DMS 273 (cell line): ENCODE data around the gene PKMYT1.

Source experiments
- DNase-seq: peaks from one replicate; lab custom pipeline; 2025; ENCODE audit not compliant: unreplicated experiment; lab: John Stamatoyannopoulos, UW

Gene PKMYT1

GRCh38 chr16:3000540-3000939, 20.3 kb upstream of the PKMYT1 start:
- no peak for DNase-seq

DNA sequence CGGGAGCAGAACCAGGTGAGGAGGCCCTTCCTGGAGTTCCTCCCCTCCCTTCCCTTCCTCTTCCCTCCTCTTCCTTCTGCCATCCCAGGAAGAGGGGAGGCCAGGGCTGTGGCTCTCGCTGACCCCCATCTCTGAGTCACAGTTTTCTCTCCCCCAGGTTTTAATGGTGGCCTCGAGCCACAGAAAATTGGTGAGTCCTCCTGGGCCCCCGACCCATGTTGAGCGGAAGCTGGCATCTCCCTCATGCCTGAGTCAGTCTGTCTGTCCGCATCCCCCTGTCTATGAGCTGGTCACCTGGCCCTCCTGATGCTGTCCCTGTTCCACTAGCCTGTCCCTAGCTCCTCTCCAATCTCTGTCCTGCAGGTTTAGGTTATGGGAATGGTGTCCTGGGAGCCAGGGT, 19.7 kb upstream of the PKMYT1 start:
- DNase-seq = no peak

DNA sequence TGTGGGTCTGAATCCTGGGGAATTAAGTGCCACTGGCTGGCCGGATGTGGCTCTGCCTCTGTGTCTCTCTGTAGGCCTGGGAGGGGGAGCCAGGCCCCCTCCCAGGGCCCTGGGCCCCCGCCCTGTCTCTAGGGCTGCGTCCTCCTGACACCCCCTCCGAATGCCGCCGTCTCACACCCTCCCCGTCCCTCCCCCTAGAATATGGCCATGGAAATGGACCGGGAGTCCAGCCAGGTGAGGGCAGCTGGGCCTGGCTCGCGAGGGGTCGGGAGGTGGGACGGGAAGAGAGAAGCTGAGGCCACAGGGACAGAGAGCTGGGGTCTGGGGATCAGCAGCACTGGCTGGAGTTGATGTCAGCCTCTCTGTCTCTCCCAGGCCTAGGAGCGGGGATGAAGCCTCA, 16.1 kb upstream of the PKMYT1 start:
- no peak for DNase-seq

DNA sequence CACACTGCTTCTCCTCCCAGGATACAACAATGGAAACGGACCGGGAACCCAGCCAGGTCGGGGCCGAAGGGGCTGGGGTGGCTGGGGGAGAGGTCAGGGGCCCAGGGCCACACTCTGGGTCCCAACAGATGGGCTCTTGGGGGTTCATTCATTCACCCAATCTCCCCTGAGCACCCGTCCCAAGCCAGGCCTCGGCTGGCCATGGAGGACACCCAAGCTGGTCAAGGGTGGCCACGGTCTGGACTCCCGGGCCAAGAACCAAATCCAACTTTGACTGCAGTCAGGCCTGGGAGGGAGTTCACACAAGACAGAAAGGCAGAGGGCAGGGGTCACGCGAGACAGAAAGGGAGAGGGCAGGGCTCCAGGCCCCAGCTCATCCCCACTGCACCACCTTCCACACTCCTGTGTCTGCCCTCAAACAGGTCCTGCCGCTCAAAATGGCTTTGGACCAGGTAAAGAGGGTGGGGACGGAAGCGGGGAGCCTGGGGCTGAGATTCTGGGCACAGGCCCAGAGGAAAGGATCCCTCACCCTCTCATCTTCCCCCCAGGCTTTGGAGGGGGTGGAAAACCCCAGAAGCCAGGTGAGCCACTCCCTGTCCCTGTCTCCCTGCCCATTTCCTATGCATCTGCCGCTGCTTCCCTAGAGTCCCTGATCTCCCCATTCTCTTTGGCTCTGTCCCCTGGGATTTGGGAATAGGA, 12.3 kb upstream of the PKMYT1 start:
- no peak for DNase-seq

DNA sequence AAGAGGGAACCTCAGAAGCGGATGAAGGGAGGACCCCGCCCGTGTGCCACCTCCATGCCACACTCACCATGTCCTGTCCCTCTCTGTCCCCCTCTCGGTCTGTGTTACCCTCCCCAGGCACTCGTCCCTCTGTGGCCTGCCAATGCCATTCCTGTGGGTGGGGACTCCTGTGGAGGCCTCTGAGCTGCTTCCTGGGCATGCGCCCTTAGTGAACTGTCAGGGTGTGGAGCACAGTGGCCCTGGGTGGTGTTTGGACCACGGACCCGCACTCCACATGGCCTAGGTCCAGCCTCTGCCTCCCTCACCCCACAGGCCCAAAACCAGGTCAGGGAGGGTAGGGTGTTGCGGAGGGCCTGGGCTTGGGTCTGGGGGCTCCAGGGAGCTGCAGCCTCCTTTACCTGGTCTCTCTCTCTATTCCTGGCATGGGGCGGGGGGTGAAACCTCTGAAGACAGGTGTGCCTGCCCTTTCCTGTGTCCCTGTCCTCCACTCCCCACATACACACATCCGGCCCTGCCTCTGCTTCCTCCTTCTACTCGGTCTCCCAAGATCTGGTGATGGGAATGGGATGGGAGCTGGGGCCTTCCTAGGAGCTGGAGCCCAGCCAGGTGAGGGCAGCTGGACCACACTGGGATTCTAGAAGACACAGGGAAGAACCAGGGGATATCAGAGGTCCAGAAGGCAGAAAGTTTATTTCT, 11.5 kb upstream of the PKMYT1 start:
- no peak for DNase-seq

DNA sequence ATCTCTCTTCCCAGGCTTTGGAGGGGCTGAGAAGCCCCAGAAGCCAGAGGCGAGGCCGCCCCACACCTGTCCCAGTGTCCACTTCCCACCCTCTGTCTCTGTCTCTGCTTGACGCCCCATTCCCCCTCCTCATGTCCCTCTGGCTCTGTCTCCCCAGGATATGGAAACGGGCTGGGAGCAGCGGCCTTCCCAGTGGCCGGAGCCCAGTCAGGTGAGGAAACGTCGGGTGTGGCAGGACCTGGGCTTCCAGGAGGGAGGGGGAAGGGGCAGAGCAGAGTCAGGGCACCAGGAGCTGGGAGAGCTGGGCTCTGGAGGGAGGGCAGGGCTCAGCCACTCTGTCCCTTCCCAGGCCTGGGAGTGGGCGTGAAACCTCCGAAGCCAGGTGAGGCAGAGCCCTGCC, 10.6 kb upstream of the PKMYT1 start:
- DNase-seq = no peak

- DNase-seq = no peak
These were observed 8.4 kb upstream of the PKMYT1 start for GRCh38 chr16:2988590-2989099.

- DNase-seq = peak; percentile 88
These were observed 7.6 kb upstream of the PKMYT1 start for GRCh38 chr16:2987833-2988232.

- no peak for DNase-seq
These were observed 7.0 kb upstream of the PKMYT1 start for GRCh38 chr16:2987286-2987685.

DNA sequence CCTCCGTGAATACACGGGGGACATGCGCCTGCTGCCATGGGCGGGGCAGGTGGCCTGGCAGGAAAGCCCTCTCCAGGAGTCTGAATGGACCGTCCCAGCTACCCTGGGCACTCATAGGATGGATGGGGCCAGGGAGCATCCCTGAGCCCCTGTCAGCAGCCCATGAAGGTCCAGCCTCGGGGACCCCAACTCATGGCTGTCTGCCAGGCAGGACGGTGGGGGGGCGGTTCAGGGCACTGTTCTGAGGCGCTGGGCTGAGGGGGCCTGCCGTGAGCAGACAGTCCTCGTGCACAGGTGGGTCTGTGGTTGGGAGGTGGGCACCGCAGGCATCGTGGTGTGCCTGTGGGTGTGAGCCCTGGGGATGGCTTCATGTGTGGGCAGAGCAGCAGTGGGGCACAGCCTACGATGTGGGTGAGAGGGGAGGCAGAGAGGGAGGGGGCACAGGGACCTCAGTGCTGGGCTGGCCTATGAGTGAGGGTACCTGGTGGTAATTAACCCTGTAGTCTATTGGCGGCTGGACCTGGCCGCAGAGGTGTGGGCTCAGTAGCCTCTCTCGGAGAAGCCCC, 6.5 kb upstream of the PKMYT1 start:
- no peak for DNase-seq

DNA sequence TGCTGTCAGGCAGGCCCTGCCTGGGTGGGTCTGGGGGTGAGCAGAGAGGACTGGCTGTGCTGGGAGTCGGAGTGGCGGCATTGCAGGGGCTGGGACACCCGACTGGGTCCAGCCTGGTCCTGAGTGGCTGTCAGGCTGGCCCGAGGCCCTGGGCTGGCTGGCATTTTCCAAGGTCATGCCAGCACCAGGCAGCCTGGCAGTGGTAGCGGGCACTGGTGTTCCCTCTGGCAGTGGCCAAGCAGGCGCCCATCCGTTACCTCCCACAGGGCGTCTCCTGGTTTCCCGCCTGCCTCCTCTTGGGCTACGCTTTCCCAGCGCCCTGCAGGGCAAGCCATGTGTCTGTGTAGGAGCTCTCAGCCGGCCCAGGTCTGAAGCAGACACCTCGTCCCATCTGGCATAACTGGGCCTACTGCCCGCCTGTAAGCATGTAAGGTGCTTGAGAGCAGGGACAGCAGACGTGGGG, 5.7 kb upstream of the PKMYT1 start:
- DNase-seq = peak; percentile 98

DNA sequence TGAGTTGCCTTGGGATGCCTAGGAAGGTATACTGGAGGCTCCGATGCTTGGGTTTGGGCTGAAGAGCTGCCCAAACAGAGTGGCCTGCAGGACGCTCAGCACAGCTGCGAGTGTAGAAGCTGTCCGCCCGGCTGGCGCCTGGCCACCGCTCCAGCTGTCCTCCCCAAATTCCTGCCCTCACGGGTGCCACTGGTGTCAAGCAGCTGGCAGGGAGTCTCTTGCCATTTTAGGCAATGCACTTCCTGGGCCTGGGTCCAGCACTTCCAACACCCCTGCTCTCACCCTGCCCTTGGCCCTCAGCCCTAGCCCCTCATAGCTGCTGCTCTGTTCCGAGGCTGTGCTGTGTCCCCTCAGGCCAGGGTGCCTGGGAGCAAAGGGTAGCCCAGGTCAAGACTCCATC, 5.2 kb upstream of the PKMYT1 start:
- peak; percentile 84 for DNase-seq

DNA sequence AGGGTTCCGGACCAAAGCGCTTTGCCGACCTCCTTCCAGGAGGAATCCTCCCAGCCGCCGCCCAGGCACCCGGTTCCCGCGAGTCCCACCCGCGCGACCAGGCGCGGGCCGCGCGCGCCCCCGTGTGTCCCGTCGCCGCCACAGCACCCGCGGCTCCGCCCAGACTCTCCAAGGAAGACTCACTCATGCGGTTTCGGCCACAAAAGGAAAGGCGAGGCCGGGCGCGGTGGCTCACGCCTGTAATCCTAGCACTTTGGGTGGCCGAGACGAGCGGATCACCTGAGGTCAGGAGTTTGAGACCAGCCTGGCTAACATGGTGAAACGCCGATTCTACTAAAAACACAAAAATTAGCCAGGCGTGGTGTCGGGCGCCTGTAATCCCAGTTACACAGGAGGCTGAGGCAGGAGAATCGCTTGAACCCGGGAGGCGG, 3.5 kb upstream of the PKMYT1 start:
- DNase-seq = peak; percentile 93

DNA sequence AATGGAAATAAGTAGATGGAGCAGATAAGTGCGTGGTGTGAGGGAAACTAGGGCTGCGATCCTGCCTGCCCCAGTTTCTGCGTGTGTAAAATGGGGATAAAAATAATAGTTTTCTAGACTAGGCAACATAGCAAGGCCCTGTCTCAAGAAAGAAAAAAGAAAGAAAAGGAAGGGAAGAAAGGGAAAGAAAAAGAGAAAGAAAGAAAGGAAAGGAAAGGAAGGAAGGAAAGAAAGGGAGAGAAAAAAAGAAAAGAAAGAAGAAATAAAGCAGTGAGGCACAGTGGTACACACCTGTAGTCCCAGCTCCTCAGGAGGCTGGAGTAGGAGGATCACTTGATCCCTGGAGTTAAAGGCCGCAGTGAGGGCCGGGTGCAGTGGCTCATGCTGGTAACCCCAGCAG, 2.2 kb upstream of the PKMYT1 start:
- DNase-seq = no peak

DNA sequence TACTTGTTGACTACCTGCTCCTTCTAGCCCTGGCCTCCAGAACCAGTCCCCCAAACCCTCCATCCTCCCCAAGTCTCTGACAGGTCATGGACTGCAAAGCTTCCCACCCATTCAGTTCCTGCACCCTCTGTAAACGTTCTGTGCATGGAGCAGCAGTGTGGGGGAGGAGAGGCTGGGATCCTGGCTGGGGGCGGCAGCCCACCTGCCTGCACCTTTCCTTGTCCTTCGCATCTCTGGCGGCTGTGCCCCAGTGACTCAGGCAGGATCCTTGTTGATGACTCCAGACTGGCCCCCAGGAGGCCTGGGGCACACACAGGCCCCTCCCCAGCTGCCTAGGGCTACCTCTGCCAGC, 1.6 kb upstream of the PKMYT1 start:
- no peak for DNase-seq

DNA sequence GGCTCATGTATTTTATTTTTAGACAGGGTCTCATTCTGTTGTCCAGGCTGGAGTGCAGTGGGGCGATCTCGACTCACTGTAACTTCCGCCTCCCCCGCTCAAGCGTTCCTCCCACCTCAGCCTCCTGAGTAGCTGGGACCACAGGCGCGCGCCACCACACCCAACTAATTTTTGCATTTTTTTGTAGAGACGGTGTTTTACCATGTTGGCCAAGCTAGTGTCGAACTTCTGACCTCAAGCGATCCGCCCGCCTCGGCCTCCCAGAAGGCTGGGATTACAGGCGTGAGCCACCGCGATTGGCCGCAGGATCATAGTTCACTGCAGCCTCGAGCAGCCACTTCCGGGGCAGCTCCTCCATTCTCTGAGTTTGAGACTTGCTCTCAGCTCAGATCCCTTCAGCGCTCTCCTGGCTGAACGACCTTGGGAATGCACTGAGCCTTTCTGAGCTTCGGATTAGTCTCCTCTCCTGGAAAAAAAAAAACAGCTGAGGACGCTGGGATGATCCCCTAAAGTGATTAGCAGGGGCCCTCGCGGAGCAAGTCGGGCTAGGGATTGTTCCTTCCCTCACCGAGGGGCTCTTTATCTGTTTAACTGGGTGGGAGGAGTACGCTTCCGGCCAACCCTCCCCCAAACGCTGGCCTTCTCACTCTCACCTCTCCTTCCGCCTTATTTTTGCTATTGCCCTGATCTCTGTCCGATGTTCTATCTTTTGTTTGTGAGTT, 1.1 kb upstream of the PKMYT1 start:
- no peak for DNase-seq

- peak; percentile 64 for DNase-seq
These were observed 498 bp downstream of the PKMYT1 start for GRCh38 chr16:2979669-2980226.

DNA sequence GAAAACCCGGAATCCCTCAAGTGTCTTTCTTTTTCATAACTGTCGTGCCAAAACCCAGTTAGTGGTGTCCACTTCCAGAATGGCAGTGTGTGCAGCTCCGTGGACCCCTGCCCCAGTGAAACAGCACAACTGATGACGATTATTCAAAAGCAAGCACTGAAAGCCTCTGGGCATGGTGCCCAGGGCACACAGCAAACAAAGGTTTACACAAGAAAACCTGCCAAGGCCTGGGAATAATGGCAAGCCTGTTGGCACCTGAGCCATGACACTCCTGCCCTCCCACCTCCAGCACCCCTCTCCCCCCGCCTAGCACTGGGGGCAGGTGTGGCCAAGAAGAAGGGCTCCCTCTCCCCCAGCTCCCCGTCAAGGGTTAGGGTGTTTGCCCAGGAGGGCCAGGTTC, 2.8 kb downstream of the PKMYT1 start:
- DNase-seq = peak; percentile 53

DNA sequence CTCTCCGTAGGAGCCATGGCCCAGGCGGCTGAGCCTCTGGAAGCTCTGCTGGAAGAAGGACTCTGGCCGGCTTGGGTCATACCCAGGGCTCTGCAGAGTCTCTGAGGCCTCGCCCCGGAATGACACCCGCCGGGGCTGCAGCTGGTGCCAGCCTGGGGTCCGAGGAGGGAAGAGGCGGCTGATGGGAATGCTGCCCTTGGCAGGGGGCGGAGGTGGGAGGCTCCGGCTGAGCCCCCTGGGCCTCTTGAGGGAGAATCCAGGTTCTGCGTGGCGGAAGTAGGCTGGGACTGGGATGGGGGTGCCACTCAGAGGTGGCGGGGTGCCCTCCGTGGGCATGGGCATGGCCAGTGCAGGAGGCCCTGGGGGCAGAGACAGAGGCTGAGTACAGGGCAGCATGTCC, 3.6 kb downstream of the PKMYT1 start:
- no peak for DNase-seq

DNA sequence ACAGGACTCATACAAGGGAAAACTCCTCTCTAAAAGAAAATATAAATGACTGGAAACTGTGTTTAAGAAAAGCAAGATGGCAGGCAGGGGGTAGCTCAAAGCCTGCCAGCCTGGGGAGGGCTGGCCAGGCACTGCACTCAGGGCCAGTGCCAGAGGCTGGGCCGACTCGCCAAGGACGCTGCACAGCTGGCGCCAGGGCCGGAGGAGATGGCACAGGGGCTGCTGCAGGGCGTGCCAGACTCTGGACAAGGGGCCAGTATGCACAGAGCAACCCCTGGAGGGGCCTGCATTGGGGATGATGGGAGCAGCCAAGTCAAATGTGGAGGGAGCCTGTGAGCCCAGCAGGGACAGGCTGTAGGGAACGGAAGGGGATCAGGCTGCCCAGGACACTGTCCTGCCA, 4.0 kb downstream of the PKMYT1 start:
- no peak for DNase-seq

DNA sequence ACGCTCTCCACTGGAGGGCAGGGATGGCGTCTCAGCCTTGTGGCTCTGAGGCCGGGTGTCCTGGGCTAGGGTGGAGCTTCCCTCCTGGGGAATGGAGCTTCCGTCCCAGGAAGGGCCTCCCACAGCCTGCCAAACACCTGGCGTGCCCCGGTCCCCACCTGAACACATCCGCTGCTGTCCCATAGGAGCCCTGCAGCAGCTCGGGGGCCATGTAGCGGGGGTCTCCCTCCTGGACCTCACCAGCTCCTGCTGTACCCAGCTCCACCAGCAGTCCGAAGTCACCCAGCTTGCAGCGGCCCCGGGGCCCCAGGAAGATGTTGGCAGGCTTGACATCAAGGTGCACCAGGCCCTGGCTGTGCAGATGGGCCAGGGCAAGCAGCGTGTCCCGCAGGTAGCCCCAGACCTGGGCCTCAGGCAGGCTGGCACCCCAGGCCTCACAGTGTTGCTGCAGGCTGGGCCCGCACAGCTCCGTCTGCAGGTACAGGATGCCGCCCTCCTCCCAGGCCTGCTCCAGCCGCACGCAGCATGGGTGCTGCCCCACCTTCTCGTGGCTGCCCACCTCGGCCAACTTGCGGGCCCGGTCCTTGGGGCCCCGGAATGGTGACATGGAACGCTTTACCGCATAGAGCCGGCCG, 5.0 kb downstream of the PKMYT1 start:
- no peak for DNase-seq
